Osteocyte (in vitro differentiated cells): ENCODE data around the gene SEC23A. TPM values are rescaled to one million over a fixed set of nuclear protein-coding genes. Genes with fewer than 3 reads are reported as not detected.

ENCODE experiments used
- DNase-seq: peaks from one replicate; pipeline ENCODE4 v3.0.0; 2021; ENCODE audit warnings: mixed read lengths; ENCODE audit not compliant: unreplicated experiment; ENCODE audit errors: extremely low spot score
- H3K27ac Mint-ChIP-seq: one replicate; pipeline ENCODE4 v1.8.0; 2021; ENCODE audit warnings: mild to moderate bottlenecking, mixed read lengths; ENCODE audit not compliant: unreplicated experiment
- H3K27me3 Mint-ChIP-seq: one replicate; pipeline ENCODE4 v1.8.0; 2021; ENCODE audit warnings: mixed read lengths; ENCODE audit not compliant: unreplicated experiment
- H3K36me3 Mint-ChIP-seq: one replicate; pipeline ENCODE4 v1.8.0; 2021; ENCODE audit warnings: mixed read lengths; ENCODE audit not compliant: unreplicated experiment
- H3K4me1 Mint-ChIP-seq: one replicate; pipeline ENCODE4 v1.8.0; 2021; ENCODE audit warnings: mixed read lengths; ENCODE audit not compliant: unreplicated experiment
- H3K4me3 Mint-ChIP-seq: one replicate; pipeline ENCODE4 v1.8.0; 2021; ENCODE audit warnings: mild to moderate bottlenecking, moderate library complexity, mixed read lengths; ENCODE audit not compliant: unreplicated experiment
- H3K9me3 Mint-ChIP-seq: one replicate; pipeline ENCODE4 v1.8.0; 2021; ENCODE audit warnings: mixed read lengths; ENCODE audit not compliant: unreplicated experiment
- CTCF ChIP-seq: fragments of 200-600 bp; sonication (generic); IDR thresholded peaks from 2 replicates; pipeline ENCODE4 v1.5.0; 2021; ENCODE audit warnings: antibody characterized with exemption, mild to moderate bottlenecking, moderate library complexity
- total RNA-seq: library from RNA; stranded (reverse); gene quantifications from 2 replicates; pipeline ENCODE4 v1.2.1, GENCODE V29; 2021

SEC23A gene
- total RNA-seq, 1 donor from 2014 or later: 169 TPM

DNA sequence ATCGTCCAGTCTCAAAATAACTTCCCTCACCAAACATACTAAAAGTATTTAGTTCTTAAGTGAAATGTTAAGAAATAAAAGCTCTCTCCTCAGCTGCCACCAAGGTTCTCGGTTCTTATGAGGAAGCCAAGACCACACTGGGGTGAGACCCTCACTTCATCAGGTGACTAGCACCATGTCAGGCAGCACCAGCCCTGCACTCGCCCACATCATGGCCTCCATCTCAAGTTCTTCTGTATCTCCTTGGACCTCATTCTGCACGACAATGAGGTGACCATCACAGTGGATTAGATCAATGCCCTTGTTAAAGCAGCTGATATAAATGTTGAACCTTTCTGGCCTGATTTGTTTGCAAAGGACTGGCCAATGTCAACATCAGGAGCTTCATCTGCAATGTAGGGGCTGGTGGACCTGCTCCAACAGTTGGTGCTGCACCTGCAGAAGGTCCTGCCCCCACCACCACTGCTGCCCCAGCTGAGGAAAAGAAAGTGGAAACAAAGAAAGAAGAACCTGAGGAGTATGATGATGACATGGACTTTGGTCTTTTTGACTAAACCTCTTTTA, 12.4 kb downstream of the SEC23A start:
- H3K4me1 Mint-ChIP-seq: peaks cover 9% of the 10 kb centered on the region
- H3K27me3 Mint-ChIP-seq: no peaks in the 10 kb centered on the region
- no peaks in the 10 kb centered on the region for H3K9me3 Mint-ChIP-seq
- DNase-seq: no peak
- TF ChIP-seq CTCF: no peak
- H3K27ac Mint-ChIP-seq: no peak overlapping the region
- H3K4me3 Mint-ChIP-seq: no peak overlapping the region
- peaks cover 49% of the 10 kb centered on the region for H3K36me3 Mint-ChIP-seq

DNA sequence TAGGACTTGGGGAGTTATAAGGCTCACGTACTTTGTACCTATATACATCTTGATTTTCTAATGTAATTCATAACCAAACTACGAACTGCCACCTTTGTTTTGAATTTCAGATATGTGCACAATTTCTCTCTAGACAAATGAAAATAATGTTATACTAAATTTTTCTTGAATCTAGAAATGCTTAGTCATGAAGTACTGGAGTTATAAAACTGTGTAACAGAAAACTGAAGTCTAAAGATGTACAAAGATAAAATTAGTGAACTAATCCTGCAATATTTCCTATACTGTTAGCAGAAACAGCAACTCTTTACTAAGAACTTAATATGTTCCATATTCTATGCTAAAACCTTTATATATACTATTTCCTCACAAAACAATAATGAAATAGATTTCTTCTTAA, 15.5 kb downstream of the SEC23A start:
- Mint-ChIP-seq H3K9me3 (no peaks in the 10 kb centered on the region), H3K27me3 (no peaks in the 10 kb centered on the region), H3K4me3 (no peak overlapping the region), H3K4me1 (peaks cover 2% of the 10 kb centered on the region), H3K36me3 (peaks cover 56% of the 10 kb centered on the region), H3K27ac (no peak overlapping the region)
- no peak for TF ChIP-seq CTCF
- no peak for DNase-seq

DNA sequence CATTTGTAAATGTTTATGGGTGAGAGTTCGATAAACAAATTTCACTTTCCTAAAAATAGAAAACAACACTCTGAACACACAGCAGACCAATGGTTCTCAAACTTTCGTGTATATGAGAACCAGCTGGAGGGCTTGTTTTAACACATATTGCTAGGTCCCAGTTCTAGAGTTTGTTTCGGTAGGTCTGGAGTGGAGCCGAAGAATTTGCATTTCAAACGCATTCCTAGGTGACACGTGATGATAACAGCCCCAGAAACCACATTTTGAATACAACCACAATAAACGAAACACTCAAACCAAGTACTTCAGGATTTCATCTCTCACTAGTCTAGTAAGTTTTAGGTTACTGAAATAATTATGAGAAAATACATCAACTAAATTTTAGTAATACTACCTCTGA, 17.1 kb downstream of the SEC23A start:
- TF ChIP-seq CTCF: no peak
- Mint-ChIP-seq H3K27ac (no peak overlapping the region), H3K27me3 (no peaks in the 10 kb centered on the region), H3K9me3 (no peaks in the 10 kb centered on the region), H3K4me1 (no peaks in the 10 kb centered on the region), H3K36me3 (peaks cover 52% of the 10 kb centered on the region), H3K4me3 (no peak overlapping the region)
- DNase-seq: no peak

GRCh38 chr14:39083127-39083526, 19.9 kb downstream of the SEC23A start:
- no peak for DNase-seq
- no peaks in the 10 kb centered on the region for H3K9me3 Mint-ChIP-seq
- peaks cover 52% of the 10 kb centered on the region for H3K36me3 Mint-ChIP-seq
- no peaks in the 10 kb centered on the region for H3K27me3 Mint-ChIP-seq
- no peak overlapping the region for H3K4me3 Mint-ChIP-seq
- no peaks in the 10 kb centered on the region for H3K4me1 Mint-ChIP-seq
- no peak overlapping the region for H3K27ac Mint-ChIP-seq
- TF ChIP-seq CTCF: no peak

DNA sequence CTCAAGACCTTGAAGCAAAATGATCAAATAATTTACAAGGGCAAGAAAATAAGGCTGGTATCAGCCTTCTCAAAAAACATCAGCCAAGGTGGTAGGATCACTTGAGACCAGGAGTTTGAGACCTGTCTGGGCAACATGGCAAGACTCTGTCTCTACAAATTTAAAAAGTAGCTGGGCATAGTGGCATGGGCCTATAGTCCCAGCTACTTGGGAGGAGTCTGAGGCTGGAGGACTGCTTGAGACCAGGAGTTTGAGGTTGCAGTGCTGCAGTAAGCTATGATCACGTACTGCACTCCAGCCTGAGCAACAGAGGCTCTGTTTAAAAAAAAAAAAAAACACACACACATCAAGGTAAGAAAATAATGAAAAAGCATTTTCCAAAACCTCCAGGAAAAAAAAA, 22.1 kb downstream of the SEC23A start:
- Mint-ChIP-seq H3K27me3 (no peaks in the 10 kb centered on the region), H3K4me1 (no peaks in the 10 kb centered on the region), H3K4me3 (no peak overlapping the region), H3K9me3 (no peaks in the 10 kb centered on the region), H3K36me3 (peaks cover 43% of the 10 kb centered on the region), H3K27ac (peak overlapping the region; percentile 16)
- no peak for TF ChIP-seq CTCF
- no peak for DNase-seq
